Pancreas (tissue), 10 donors: Measurements from ENCODE around the gene KIAA0753. TPM values are rescaled to one million over a fixed set of nuclear protein-coding genes. Genes with fewer than 3 reads are reported as not detected.
A peak's percentile ranks its signal among the peaks of the same experiment; 100 is the strongest.

ENCODE experiments used
- ATAC-seq, 4 donors: fragments of 200-7000 bp; cut with Tn5 transposase; one replicate each; pipeline versions ENCODE4 v1.8.0 to v1.9.1; 2020; ENCODE audit warnings: mild to moderate bottlenecking in 4 of 4, moderate library complexity in 4 of 4
- DNase-seq, 6 donors: peaks; one replicate each; pipeline ENCODE4 v3.0.0-alpha.2; 2020
- FAIRE-seq: peaks from 2 replicates; lab custom pipeline; 2012; peaks lifted over from hg19 to GRCh38; lab: Jason Lieb, UNC
- H3K27ac ChIP-seq, 4 donors: fragments of 200-600 bp; sonication (generic); 1 replicate in 3 of 4; 2 replicates in 1 of 4; pipeline versions ENCODE4 v1.5.0 to v1.8.0; 2020
- H3K27me3 ChIP-seq, 4 donors: fragments of 200-600 bp; one replicate each; pipeline ENCODE4 v1.8.0; 2021
- H3K36me3 ChIP-seq, 3 donors: fragments of 200-600 bp; sonication (generic) in 1 of 3; one replicate each; pipeline versions ENCODE4 v1.5.0 to v1.8.0; 2020 to 2021
- H3K4me1 ChIP-seq, 3 donors: fragments of 200-600 bp; one replicate each; pipeline ENCODE4 v1.8.0; 2021
- H3K4me3 ChIP-seq, 4 donors: fragments of 200-600 bp; sonication (generic) in 2 of 4; one replicate each; pipeline versions ENCODE4 v1.5.0 to v1.8.0; 2020 to 2021
- H3K9me3 ChIP-seq, 4 donors: fragments of 200-600 bp; one replicate each; pipeline ENCODE4 v1.8.0; 2021
- WGBS, 2 donors: extraction: QIAGEN DNeasy Blood & Tissue Kit; methylation state at CpG; one replicate each; pipeline ENCODE4 v1.1.7; 2013; 5-methylcytosine and 5-hydroxymethylcytosine counted together
- intact Hi-C, 3 donors: fragments of 100-400 bp; cut with DNase I; formaldehyde crosslinking; loops; one replicate each; pipeline versions ENCODE4 v1.11.1 to v1.14.2; 2022
- polyA plus RNA-seq, 2 donors: library from polyadenylated mRNA; stranded (reverse); fragments of 200-250 nt; gene quantifications; one replicate each; pipeline ENCODE4 v1.2.3, GENCODE V29; 2013
- total RNA-seq, 6 donors: library from RNA; stranded (reverse); fragmentation: NEBNext Ultra II Directional in 4 of 6; extraction: Animal tissue kit (Norgen Biotek cat#: 25700) in 4 of 6; gene quantifications; one replicate each; pipeline versions ENCODE4 v1.2.1 to v1.2.4, GENCODE V29; 2021 to 2023
- TF ChIP-seq, protein P1 (sequence below), 4 donors: fragments of 200-600 bp; sonication (generic) in 3 of 4; IDR thresholded peaks; one replicate each; pipeline versions ENCODE4 v1.5.0 to v1.8.0; 2021; ENCODE audit warnings: antibody characterized with exemption in 4 of 4
- donor health status: healthy with polysubstance abuse.
- donor health status: DM: no; HTN: no; CAD: no; lungs with moderate emphysema.
- donor health status: DM: no; HTN: no; CAD: no.
- donor health status: control.
- donor health status: control.
- donor health status: Bipolar disorder and iron deficiency.
- donor health status: DM: yes; HTN: yes; CAD: no.
- donor health status: DM: no; HTN: no; CAD: no.
- donor health status: DM: no; HTN: no; CAD: no.
- donor health status: DM: yes; HTN: yes; CAD: no.

The KIAA0753 gene
- total and polyA plus RNA-seq, 8 donors: 4.4 to 10.6 (median 6.0) TPM

DNA sequence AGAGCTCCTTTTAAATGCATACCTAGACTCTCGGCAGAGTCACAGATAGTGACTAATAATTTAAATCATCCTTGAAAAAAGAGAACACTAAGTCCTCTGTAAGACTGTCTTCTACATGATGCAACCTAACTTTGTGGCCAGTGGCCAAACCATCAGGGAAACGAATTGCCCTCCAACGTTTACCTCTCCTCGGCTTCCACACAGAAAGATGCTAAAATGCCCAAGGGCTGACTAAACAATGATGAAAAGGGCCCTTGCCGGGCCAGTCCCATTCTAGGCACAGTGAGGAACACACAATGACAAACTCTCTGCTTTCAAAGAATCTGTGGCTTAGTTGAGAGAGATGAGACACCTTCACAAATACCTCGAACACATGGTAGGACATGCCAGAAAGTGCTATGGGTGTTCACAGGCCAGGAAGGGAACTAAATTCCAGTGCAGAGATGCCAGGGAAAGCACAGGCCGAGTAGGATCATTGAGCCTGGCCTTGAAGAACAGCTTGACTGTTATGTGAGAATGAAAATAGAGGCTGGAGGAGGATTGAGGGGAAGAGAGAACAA is 48.8 kb downstream of the KIAA0753 start:
- FAIRE-seq (no peak), DNase-seq (no peak), ATAC-seq (peak in 2 of 4 donors; percentile 18 to 38)
- H3K4me3 ChIP-seq: no peak overlapping the region
- TF ChIP-seq, protein P1, sequence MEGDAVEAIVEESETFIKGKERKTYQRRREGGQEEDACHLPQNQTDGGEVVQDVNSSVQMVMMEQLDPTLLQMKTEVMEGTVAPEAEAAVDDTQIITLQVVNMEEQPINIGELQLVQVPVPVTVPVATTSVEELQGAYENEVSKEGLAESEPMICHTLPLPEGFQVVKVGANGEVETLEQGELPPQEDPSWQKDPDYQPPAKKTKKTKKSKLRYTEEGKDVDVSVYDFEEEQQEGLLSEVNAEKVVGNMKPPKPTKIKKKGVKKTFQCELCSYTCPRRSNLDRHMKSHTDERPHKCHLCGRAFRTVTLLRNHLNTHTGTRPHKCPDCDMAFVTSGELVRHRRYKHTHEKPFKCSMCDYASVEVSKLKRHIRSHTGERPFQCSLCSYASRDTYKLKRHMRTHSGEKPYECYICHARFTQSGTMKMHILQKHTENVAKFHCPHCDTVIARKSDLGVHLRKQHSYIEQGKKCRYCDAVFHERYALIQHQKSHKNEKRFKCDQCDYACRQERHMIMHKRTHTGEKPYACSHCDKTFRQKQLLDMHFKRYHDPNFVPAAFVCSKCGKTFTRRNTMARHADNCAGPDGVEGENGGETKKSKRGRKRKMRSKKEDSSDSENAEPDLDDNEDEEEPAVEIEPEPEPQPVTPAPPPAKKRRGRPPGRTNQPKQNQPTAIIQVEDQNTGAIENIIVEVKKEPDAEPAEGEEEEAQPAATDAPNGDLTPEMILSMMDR (IDR thresholded peaks at IDR 0.05): no peak
- no peaks in the 10 kb centered on the region for H3K9me3 ChIP-seq
- WGBS, 2 donors: 62 to 65% methylated on average over 7 of the region's 7 CpGs
- peak overlapping the region in 2 of 4 donors; percentile 10 to 53 for H3K27ac ChIP-seq
- H3K4me1 ChIP-seq: peaks cover 0 to 6% (median 6%) of the 10 kb centered on the region in 3 donors
- no peaks in the 10 kb centered on the region for H3K27me3 ChIP-seq
- peaks cover 6 to 52% (median 6%) of the 10 kb centered on the region in 3 donors for H3K36me3 ChIP-seq
- intact Hi-C loops: no loop called here

DNA sequence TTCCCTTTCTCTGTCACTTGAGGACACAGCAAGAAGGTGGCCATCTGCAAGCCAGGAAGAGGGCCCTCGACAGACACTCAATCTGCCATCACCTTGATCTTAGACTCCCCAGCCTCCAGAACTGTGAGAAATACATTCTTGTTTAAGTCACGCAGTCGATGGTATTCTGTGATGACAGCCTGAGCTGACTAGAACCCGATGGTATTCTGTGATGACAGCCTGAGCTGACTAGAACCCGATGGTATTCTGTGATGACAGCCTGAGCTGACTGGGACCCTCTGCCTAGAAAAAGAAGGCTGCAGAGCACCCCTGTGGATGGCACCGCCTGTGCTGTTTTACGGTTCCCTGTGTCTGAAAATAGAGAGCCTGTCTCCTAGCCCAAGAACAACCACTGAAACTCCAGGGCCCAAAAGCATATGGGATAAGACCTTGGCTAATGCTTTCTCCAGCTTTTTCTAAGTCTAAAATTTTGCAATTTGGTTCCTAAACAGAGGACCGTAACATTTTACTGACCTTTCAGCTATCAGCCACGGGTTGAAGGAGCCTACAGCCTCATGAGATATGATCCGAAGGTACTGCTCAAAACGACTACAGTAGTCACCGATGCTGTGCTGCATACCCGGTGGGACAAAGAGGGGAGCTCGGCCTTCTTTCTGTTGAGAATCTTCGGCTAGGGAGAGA is 51.1 kb downstream of the KIAA0753 start:
- TF ChIP-seq, protein P1 (IDR thresholded peaks at IDR 0.05): no peak
- WGBS, 2 donors: 91 to 93% methylated on average over 15 of the region's 15 CpGs
- FAIRE-seq (no peak), ATAC-seq (no peak), DNase-seq (no peak)
- Histone ChIP-seq H3K36me3 (peaks cover 0 to 54% (median 10%) of the 10 kb centered on the region in 3 donors), H3K9me3 (no peaks in the 10 kb centered on the region), H3K27me3 (no peaks in the 10 kb centered on the region), H3K4me3 (no peak overlapping the region), H3K27ac (no peak overlapping the region), H3K4me1 (peaks cover 0 to 6% (median 6%) of the 10 kb centered on the region in 3 donors)
- intact Hi-C loops: no loop called here

- peaks cover 0 to 6% (median 6%) of the 10 kb centered on the region in 3 donors for H3K4me1 ChIP-seq
- ATAC-seq (no peak), FAIRE-seq (no peak), DNase-seq (no peak)
- intact Hi-C loops: no loop called here
- peaks cover 0 to 48% (median 10%) of the 10 kb centered on the region in 3 donors for H3K36me3 ChIP-seq
- H3K27me3 ChIP-seq: no peaks in the 10 kb centered on the region
- H3K27ac ChIP-seq: no peak overlapping the region
- H3K4me3 ChIP-seq: no peak overlapping the region
- TF ChIP-seq, protein P1 (IDR thresholded peaks at IDR 0.05): no peak
- no peaks in the 10 kb centered on the region for H3K9me3 ChIP-seq
- WGBS, 2 donors: 96 to 97% methylated on average over 5 of the region's 5 CpGs
Measured at GRCh38 chr17:6588165-6588564, 52.3 kb downstream of the KIAA0753 start.

- intact Hi-C loops: no loop called here
- Histone ChIP-seq H3K27me3 (no peaks in the 10 kb centered on the region), H3K4me3 (no peak overlapping the region), H3K4me1 (peaks cover 0 to 2% (median 1%) of the 10 kb centered on the region in 3 donors), H3K9me3 (no peaks in the 10 kb centered on the region), H3K27ac (no peak overlapping the region), H3K36me3 (peaks cover 0 to 54% (median 10%) of the 10 kb centered on the region in 3 donors)
- DNase-seq (no peak), ATAC-seq (no peak), FAIRE-seq (no peak)
- TF ChIP-seq, protein P1 (IDR thresholded peaks at IDR 0.05): no peak
- 97 to 98% methylated on average over 4 of the region's 4 CpGs for WGBS, 2 donors
Measured at GRCh38 chr17:6587310-6587709, 53.2 kb downstream of the KIAA0753 start.

GRCh38 chr17:6583411-6583810 is 57.1 kb downstream of the KIAA0753 start:
- ATAC-seq: no peak
- Histone ChIP-seq H3K9me3 (no peaks in the 10 kb centered on the region), H3K27ac (no peak overlapping the region), H3K4me3 (no peak overlapping the region), H3K4me1 (no peaks in the 10 kb centered on the region), H3K27me3 (no peaks in the 10 kb centered on the region), H3K36me3 (peaks cover 0 to 39% (median 6%) of the 10 kb centered on the region in 3 donors)
- DNase-seq: no peak
- TF ChIP-seq, protein P1 (IDR thresholded peaks at IDR 0.05): no peak
- WGBS, 2 donors: 93 to 98% methylated on average over 4 of the region's 4 CpGs
- intact Hi-C loops: no loop called here
- no peak for FAIRE-seq
